ENCODE measurements around the gene CACNA1H. TPM values are rescaled to one million over a fixed set of nuclear protein-coding genes. Genes with fewer than 3 reads are reported as not detected.

Gene CACNA1H
- total RNA-seq, 6 experiments from 2014 or later, result 0.56 to 14.0 (median 5.0) TPM

- no peak overlapping the region for H3K27ac ChIP-seq
- DNase-seq, result no peak
- H3K4me3 ChIP-seq, result no peak overlapping the region
- no peak for ATAC-seq
- intact Hi-C loops (cut with DNase I), result no loop called here
- H3K9me3 ChIP-seq, result no peaks in the 10 kb centered on the region
- H3K36me3 ChIP-seq, result no peaks in the 10 kb centered on the region
- TF ChIP-seq POLR2A (IDR thresholded peaks at IDR 0.05) (no peak), CTCF (IDR thresholded peaks at IDR 0.05) (no peak)
- H3K27me3 ChIP-seq, result no peaks in the 10 kb centered on the region
- H3K4me1 ChIP-seq, result no peaks in the 10 kb centered on the region
- 93% methylated on average over 10 of the region's 31 CpGs for WGBS (ENCODE audit: insufficient coverage, low coverage, low lambda C conversion rate, missing lambda C conversion rate)
These were observed 24.8 kb upstream of the CACNA1H start for GRCh38 chr16:1127971-1128715.

- WGBS (ENCODE audit: insufficient coverage, low coverage, low lambda C conversion rate, missing lambda C conversion rate), result no CpG with 5 or more reads among the region's 48 CpGs
- intact Hi-C loops (cut with DNase I), result no loop called here
- Histone ChIP-seq H3K4me1 (peaks cover 0 to 8% (median 3%) of the 10 kb centered on the region in 4 donors), H3K27ac (no peak overlapping the region), H3K9me3 (no peaks in the 10 kb centered on the region), H3K4me3 (no peak overlapping the region), H3K27me3 (no peaks in the 10 kb centered on the region), H3K36me3 (no peaks in the 10 kb centered on the region)
- DNase-seq (no peak), ATAC-seq (no peak)
- TF ChIP-seq POLR2A (IDR thresholded peaks at IDR 0.05), result no peak
- TF ChIP-seq CTCF (IDR thresholded peaks at IDR 0.05), result no peak
These were observed 23.6 kb upstream of the CACNA1H start for GRCh38 chr16:1129106-1129960.

GRCh38 chr16:1130382-1130781 is 22.5 kb upstream of the CACNA1H start:
- ATAC-seq (no peak), DNase-seq (no peak)
- H3K27ac ChIP-seq, result no peak overlapping the region
- H3K36me3 ChIP-seq, result no peaks in the 10 kb centered on the region
- TF ChIP-seq POLR2A (IDR thresholded peaks at IDR 0.05), result no peak
- no peak for TF ChIP-seq CTCF (IDR thresholded peaks at IDR 0.05)
- H3K9me3 ChIP-seq, result no peaks in the 10 kb centered on the region
- no peaks in the 10 kb centered on the region for H3K27me3 ChIP-seq
- no peak overlapping the region for H3K4me3 ChIP-seq
- WGBS (ENCODE audit: insufficient coverage, low coverage, low lambda C conversion rate, missing lambda C conversion rate), result 88% methylated on average over 3 of the region's 8 CpGs
- peaks cover 0 to 18% (median 9%) of the 10 kb centered on the region in 4 donors for H3K4me1 ChIP-seq
- intact Hi-C loops (cut with DNase I), result no loop called here

GRCh38 chr16:1131378-1131994 is 21.4 kb upstream of the CACNA1H start:
- H3K4me3 ChIP-seq, result no peak overlapping the region
- intact Hi-C loops (cut with DNase I), result no loop called here
- H3K27me3 ChIP-seq, result no peaks in the 10 kb centered on the region
- peaks cover 0 to 26% (median 11%) of the 10 kb centered on the region in 4 donors for H3K4me1 ChIP-seq
- H3K27ac ChIP-seq, result no peak overlapping the region
- no peaks in the 10 kb centered on the region for H3K9me3 ChIP-seq
- TF ChIP-seq CTCF (IDR thresholded peaks at IDR 0.05) (no peak), POLR2A (IDR thresholded peaks at IDR 0.05) (no peak)
- ATAC-seq (peak in 3 of 4 donors; percentile 41 to 56 (median 51)), DNase-seq (peak in 1 of 3 donors; percentile 66)
- no peaks in the 10 kb centered on the region for H3K36me3 ChIP-seq
- WGBS (ENCODE audit: insufficient coverage, low coverage, low lambda C conversion rate, missing lambda C conversion rate), result 68% methylated on average over 5 of the region's 35 CpGs

All from right lobe of liver (tissue), 6 donors.